GM11168 (cell line): ENCODE data around the gene SLITRK4.

ENCODE experiments used
- in situ Hi-C: fragments of 300-500 bp; cut with MboI; formaldehyde crosslinking; loops from one replicate; pipeline ENCODE4 v1.12.0; 2022; ENCODE audit warnings: low sequenced_read_pairs; ENCODE audit not compliant: unreplicated experiment

SLITRK4 gene, protein sequence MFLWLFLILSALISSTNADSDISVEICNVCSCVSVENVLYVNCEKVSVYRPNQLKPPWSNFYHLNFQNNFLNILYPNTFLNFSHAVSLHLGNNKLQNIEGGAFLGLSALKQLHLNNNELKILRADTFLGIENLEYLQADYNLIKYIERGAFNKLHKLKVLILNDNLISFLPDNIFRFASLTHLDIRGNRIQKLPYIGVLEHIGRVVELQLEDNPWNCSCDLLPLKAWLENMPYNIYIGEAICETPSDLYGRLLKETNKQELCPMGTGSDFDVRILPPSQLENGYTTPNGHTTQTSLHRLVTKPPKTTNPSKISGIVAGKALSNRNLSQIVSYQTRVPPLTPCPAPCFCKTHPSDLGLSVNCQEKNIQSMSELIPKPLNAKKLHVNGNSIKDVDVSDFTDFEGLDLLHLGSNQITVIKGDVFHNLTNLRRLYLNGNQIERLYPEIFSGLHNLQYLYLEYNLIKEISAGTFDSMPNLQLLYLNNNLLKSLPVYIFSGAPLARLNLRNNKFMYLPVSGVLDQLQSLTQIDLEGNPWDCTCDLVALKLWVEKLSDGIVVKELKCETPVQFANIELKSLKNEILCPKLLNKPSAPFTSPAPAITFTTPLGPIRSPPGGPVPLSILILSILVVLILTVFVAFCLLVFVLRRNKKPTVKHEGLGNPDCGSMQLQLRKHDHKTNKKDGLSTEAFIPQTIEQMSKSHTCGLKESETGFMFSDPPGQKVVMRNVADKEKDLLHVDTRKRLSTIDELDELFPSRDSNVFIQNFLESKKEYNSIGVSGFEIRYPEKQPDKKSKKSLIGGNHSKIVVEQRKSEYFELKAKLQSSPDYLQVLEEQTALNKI

DNA sequence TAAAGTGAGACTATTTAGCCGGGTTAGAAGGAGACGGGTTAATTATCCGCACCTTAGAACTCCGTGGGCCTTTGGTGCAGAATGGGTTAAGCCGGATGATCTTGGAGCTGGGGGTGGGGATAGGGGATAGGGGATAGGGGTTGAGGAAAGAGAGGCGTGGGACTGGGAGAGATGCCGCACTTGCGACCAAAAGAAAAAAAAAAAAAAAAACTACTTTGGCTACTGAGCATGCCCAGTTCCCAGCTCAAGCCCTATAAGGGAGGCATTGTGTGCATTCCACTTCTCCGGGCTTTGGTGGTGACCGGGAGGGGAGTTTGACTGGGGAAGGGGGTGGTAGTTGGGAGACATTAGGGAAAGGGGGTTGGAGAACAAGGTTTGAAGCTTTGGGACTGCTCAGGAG lies at the start of gene SLITRK4:
Gene SLITRK4, minus strand, starts transcription at position 187 of the 400 bp plus-strand sequence. CDS start 4,993 bp downstream, outside the sequence.
- in situ Hi-C loops, result no loop called here

DNA sequence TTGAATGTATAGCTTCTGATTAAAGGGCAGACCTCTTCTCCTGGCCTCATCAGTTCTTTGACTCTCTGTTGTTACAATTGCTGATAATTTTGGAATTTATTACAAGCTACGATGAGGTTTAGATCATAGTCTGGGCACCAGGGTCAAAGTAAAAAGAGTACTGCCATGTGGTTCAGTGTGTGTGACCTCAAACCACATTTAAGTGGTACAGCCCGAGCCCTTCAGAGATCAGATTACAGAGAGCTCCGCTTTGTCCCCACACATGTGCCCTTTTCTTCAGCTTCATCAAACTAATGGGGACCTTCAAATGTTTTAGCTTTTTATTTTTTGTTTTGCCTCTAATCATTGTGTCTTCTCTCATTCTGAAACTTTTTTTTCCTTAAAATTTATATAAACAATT lies 47.6 kb upstream of the SLITRK4 start:
- in situ Hi-C loops, result no loop called here

DNA sequence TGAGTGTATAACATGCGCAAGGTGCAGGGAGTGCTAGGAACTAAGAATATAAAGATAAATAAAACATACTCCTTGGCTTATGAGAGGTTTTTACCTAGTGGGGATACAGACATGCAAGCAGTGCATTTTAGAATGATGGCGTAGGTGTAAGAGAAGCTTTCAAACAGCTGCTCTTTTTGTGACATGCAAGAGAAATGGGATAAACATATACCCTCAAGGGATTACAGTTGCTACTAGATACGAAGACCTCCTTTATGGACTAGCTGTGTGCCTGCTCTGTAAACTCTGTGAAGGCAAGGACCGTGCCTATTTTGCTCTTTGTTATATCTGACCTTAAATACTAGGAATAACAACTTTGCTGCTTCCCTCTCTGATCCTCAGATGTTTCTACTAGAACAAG lies 39.0 kb upstream of the SLITRK4 start:
- in situ Hi-C loops, result no loop called here

DNA sequence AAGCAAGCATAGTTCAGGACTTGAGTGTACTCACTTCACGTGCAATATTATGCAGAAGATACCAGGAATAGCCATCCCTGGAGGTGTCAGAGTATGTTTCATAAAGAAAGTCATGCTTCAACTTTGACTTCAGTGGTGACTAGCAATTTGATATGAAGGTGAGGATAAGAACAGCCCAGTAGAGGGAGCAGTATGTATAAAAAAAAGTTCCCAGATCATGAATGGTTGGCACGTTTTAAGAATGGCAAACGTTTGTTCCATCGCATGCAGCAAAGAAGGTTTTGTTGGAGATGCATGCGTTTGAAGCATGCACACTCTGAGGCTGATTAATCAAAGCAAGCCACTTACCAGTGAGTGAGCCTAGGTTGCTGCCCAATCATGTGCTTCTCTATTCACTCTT lies 33.5 kb upstream of the SLITRK4 start:
- in situ Hi-C loops, result no loop called here

DNA sequence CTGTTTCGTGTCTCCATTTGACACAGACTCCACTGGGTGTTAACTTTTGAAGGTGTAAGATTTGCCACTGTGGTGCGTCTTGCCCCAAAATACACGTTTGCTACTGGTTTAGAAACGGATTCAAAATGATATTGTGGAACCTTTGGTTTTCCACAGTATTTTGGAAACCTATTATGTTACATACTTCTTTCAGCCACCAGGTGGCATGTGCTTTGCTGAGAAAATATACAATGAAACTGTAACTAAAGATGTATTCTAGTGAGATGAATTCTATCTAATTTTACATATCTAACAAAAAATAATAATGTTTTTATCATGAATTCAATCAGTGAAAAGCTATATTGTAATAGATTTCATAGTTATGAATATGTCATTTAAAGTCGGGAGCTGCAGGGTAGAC lies 28.4 kb upstream of the SLITRK4 start:
- in situ Hi-C loops, result no loop called here

DNA sequence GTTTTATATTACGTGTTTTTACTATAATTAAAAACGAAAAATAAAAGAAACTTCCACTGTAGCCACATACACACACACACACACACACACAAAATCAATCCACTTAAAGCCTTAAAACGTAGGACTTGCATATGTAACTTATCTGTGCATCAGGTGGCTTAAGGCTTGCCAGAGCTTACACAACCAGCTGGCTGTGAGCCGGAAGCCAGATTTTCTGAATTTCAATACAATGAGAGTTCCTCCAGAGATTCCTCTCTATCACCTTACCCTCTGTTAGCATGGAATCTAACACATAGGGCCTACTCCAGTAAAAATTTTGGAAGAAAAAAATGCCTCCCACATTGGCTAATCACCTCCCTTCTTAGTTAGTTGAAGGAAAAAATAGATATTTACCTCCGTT lies 27.9 kb upstream of the SLITRK4 start:
- in situ Hi-C loops, result no loop called here

DNA sequence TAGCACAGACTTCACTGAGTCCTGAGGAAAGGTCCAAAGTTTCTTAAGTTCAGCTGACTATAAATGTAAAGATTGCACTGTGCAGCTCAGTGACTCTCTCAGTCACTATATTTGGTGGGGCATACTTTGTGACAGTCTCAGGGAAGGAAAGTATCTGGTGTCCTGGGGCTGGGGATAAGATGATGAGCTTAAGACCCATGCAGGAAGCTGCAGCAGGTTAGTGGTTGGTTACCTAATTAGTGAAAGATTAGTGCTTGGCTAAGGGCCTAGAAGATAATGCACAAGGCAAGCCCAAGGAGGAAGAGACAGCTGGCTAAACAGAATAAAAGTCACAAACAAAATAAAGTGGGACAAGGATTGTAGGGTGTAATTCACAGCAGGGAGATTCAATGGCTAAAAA lies 25.4 kb upstream of the SLITRK4 start:
- in situ Hi-C loops, result no loop called here

DNA sequence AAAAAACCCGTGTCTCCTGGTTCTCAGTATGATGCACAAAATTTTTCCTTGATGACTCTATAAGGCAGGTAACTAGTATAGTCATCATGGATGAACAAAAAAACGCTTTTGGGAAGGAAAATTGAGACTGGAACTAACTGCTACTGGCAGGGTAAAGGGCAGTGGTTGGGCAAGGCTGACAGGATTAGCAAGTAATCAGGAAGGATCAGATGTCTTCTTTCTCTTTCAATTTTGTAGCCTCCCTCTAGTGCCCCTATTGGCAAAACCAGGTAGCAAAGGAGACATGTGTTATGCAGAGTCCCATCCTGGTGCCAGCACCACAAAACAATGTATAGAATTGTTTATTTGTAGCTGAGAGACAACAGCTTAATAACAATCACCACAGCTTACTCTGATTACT lies 12.8 kb upstream of the SLITRK4 start:
- in situ Hi-C loops, result no loop called here

DNA sequence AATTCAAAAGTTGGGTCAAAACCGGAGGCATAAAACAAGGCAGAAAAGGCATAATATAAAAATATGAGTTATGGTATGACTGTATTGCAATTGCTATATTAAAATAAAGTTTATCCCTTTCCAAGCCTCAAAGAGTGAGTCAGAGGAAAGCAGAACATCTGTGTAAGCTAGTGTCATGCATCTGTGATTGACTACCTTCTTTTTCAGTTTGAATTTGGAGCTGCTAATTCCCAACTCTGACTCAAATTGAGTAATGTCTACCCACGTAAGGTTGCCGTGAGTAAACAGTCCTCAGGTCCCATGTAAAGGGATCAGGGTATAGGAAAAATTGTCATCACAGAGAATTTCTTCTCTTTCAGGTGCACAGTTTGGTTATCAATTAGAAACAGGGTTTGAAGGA lies 6.5 kb upstream of the SLITRK4 start:
- in situ Hi-C loops, result no loop called here

DNA sequence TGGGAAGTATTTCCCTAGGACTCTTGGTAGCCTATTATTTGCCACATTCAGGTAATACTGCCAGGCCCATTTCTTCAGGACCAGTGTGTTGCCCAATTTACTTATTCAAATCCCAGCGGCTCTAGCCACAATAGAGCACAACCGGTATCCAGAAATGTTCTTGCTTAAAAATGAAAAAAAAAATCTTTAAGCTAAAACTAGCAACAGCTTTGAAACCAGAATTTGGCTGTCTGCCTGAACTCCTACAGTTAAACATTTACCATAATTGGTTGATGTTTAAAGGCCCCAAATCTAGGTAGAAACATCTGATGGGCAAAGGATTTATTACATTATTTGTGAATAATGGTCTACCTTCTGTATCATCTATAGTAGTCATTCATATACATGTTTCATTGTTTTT lies 930 bp upstream of the SLITRK4 start:
- in situ Hi-C loops, result no loop called here

DNA sequence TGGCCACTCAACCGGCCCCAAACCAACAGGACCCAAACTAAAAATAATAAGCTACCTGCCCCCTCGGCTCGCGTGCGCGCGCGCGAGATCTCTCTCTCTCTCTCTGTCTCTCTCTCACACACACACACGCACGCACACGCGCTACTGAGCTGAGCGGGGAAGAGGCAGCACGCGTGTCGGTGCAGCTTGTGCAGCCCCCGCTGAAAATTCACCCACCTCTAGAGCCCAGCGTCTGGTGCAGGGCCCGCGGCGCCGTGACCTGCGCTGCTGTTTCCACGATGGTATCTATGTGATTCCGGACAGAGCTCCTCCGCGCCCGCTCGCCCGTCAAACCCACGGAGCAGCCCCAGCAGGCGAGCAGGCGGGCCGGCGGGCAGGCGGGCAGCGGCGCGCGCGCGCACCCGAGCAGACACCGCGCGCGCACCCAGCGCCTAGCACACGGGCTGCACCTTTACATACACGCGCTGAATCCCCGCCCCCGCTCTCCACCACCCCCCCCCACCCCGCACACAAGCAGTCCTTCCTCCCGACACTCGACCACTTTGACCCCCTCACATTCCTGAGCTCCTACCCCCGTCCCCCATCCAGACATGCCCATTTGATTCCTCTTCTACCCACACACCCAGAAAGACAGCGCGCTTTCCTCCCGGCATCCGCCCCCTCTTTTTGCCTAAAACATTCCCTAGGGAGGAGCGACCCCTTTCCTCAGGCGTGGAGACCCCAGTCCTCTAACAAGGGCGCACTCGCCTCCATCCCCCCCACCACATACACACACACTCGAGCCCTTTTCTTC lies 1.0 kb downstream of the SLITRK4 start:
- in situ Hi-C loops, result no loop called here

DNA sequence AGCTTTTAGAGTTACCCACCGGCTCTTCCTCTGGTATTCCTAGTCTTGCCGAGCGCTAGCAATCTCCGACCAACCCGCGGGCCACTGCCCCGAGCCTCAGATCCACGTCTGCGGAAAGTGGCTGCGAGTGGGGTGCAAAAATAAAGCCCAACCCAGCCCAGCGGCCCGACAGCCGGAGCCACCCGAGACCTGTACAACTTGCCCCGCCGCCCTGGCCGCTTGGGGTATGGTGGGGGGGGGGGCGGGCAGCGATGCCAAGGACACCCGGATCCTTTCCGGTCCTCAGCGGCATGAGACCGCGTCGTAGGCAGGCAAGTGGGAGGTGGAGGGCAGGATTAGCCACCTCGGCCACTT lies 1.6 kb downstream of the SLITRK4 start:
- in situ Hi-C loops, result no loop called here

DNA sequence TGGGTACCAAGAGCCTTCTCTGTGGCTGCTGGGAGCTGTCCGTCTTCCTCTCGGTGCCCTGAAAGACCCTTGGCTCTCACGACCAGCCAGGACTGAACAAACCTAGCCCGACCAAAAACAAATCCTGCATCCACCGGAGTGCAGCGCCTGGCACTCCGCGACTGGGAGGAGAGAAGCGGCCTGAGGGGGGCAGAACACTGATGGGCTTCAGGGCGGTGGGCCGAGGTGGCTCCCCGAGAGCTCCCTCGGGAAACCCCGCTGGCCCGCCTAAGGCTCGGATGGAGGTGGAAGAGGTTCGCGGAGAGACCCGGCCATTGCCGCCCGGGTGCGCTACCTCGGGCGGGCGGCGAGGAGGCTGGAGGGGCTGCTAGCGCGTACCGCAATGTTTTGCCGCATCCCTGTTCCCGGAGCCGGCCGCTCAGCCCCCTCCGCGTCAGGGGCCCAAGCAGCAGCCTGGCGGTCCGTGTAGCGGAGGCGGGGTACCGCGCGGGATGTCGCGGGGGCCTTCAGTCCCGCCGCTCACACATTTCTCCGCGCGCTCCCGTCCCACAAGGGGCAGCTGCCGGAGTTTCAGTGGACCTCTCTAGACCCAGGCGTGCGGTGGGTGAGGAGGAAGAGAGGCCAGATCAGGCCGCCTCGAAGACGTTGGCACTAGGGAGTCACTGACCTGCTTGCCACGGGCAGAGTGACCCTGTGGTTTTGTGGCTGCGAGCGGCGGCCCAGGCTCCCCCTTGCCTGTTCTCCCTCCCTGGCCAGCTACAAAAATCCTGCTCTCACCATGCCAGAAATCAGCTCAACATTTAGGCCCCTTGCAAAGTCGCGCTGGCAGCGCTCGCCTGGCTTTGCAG lies 2.2 kb downstream of the SLITRK4 start:
- in situ Hi-C loops, result no loop called here

DNA sequence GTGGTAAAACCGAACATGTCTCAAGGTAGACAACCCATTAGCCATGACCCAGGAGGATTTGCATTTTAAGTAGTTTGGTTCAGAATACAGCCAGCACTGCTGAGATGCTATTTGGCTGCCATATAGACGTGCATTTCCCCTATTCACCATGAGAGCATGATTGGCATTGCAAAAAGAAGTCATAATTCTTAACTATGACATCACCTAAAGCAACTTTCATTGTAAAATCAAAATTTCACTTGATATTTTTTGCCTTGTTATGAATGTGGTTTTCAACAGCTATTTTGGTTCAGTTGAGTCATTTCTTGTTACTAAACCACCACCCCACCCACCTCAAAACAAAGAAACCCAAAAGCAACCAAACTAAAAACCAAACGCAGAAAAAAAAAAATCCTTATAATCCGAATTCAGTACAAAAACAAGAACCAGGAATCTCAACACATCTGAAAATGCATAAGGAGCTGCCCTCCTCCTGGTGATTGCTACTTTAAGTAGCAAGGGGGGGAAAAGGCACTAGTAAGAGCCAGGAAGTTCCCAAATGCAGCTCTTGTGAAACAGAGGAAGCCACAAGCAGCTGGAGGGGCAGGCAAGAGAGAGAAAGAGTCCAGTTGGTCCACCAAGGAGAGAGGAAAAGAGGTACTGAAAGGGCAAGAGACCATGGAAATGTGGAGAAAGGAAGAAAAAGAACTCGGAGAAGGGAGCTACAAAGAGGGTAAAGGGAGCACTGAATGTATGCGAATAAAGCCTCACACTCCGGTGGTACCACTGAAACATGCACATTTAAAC lies 3.1 kb downstream of the SLITRK4 start:
- in situ Hi-C loops, result no loop called here

DNA sequence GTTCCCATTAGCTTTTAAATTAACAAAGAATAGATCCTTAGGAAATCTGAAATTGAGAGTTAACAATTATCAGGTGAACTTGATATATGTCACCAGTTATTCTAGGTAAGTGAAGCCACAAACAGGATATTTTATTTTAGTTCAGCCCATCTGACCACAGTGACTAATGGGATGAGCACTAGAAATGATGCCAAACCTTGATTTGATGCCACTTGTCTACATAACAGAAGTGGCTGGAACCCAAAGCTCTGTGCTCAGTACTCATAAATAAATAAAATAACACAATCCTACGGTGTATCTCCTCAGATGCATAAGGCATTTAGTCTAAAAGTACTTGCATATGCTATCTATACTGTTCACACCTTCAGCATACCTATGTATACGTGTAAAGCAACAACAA lies 12.2 kb downstream of the SLITRK4 start:
- in situ Hi-C loops, result no loop called here

DNA sequence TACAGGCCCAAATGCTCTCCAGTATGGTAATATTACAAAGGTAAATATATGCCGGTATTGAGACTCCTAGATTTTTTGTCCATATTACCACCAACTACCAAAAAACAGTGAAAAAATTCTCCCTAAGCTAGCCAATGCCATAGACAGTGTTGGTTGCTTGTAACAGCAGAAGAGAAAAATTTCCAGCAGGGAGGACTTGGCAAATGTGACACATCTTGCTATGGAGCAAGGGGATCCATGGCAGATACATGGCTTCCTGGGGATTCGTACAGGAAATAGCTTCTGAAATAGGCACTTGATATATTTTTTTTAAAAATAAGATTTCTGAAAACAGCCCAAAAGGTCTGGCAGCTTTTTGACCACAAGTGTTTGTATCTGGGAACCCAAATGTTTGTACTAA lies 14.6 kb downstream of the SLITRK4 start:
- in situ Hi-C loops, result no loop called here

DNA sequence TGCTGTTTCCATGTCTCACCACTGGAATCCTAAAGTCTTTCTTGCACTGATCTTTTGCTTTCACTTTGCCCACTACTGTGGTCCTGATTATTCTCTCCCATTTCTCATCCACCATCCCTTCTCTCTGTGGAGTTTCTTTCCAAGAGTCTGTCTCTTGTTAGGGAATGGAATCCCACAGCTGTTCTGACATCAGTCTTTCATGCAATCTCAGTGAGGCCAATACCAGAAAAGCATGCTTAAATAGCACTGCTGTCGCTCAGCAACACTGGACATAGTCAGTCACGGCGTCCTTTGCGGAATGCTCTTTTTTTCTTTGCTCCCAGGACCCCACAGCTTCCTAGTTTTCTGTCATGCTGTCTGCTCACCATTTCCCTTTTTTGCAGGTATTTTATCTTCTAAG lies 20.1 kb downstream of the SLITRK4 start:
- in situ Hi-C loops, result no loop called here

DNA sequence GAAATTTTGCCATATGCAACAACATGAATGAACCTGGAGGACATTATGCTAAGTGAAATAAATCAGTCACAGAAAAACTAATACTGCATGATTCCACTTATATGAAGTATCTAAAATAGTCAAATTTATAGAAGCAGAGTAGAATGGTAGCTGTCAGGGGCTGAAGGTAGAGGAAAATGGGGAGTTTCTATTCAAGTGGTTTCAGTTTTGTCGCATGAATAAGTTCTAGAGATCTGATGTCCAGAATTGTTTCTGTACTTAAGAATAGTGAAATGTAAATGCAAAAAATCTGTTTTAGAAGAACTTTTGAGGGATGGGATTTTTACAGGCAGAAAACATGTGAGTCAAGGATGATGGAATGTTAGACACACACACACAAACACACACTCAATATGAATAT lies 34.1 kb downstream of the SLITRK4 start:
- in situ Hi-C loops, result no loop called here

DNA sequence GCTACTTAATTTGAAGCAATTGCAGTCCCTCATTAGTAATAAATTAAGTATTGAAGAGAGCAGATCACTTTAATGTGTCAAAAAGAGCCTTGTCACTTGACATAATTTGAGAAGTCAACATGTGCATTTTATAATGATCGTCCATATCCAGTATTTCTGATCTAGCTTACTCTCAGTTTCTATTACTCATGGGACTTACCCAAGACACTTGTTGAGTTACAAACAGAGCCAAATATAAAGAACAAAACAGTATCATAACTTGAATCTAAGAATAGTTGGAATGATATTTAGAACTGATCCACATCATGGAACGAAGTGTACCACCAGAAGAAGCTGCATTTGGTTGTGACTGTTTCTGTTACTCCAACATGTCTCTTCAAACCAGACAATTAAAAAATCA lies 54.7 kb downstream of the SLITRK4 start:
- in situ Hi-C loops, result no loop called here
